ENCODE results near the gene SLC6A9.

Gene SLC6A9

DNA sequence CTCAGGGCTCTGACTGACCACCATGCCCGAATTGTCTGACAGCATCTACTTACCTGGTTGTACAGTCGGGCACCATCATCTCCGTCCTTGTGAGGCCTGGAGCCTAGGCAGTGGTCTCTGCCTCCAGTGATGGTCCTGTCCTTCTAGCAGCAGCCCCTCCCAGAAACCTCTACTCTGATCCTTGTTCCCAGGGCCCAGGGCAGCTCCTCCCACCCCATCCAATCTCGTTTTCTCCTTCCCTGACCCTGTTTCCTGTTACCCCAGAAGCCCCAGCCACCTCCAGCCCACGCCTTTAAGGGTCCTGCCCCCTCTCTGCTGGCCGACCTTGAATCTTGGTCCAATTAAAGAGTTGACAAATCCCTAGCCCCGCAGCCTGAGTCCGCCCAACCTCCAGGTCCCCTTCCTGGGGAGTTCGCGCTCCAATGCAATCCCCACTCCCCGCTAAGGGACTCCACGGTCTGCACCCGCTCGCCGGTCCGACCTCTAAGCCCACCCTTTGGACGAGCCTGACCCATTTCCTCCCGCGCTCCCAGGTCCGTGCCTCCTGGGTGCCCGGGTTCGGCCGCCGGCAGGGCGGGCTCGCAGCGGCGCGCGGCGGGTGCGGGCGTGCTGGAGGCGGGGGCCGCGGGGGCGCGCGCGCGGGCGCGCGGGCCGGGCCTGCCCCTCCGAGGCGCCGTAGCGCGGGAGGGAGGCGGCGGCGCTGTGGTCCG is 52.6 kb downstream of the SLC6A9 start, which contains the start of gene B4GALT2:
Gene B4GALT2 (plus strand): TSS at position 660 of the 710 bp plus-strand sequence. CDS start 1,951 bp downstream, outside the sequence.
- peaks cover 17% of the 10 kb centered on the region for H3K36me3 Mint-ChIP-seq
- peaks cover 2% of the 10 kb centered on the region for H3K27me3 Mint-ChIP-seq
- peaks cover 41% of the 10 kb centered on the region for H3K4me1 Mint-ChIP-seq

DNA sequence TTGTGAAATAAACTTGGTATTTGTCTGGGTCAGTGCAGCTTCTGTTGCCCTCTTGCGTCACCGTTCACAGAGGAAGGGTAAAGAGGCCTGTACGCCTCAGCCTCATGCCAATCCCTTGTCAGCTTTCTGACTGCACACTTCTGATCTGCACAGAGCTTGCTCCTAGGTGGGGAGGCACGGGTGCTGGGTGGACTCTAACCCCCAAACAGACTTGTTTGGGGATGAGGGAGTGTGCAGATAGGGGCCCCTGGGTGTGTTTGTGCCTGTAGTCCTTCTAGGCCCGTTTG is 53.1 kb downstream of the SLC6A9 start:
- H3K4me1 Mint-ChIP-seq, result peaks cover 46% of the 10 kb centered on the region
- H3K4me3 Mint-ChIP-seq, result peak overlapping the region; percentile 48
- peaks cover 2% of the 10 kb centered on the region for H3K27me3 Mint-ChIP-seq
- peaks cover 21% of the 10 kb centered on the region for H3K36me3 Mint-ChIP-seq
- no peaks in the 10 kb centered on the region for H3K9me3 Mint-ChIP-seq
- no peak overlapping the region for H3K27ac Mint-ChIP-seq

More for the DNA sequence above, 52.6 kb downstream of the SLC6A9 start, which contains the start of gene B4GALT2:
- Mint-ChIP-seq H3K27ac (peak within 1 kb of the TSS; percentile 81), H3K9me3 (no peaks in the 10 kb centered on the region), H3K4me3 (peak within 1 kb of the TSS; percentile 88)

DNA sequence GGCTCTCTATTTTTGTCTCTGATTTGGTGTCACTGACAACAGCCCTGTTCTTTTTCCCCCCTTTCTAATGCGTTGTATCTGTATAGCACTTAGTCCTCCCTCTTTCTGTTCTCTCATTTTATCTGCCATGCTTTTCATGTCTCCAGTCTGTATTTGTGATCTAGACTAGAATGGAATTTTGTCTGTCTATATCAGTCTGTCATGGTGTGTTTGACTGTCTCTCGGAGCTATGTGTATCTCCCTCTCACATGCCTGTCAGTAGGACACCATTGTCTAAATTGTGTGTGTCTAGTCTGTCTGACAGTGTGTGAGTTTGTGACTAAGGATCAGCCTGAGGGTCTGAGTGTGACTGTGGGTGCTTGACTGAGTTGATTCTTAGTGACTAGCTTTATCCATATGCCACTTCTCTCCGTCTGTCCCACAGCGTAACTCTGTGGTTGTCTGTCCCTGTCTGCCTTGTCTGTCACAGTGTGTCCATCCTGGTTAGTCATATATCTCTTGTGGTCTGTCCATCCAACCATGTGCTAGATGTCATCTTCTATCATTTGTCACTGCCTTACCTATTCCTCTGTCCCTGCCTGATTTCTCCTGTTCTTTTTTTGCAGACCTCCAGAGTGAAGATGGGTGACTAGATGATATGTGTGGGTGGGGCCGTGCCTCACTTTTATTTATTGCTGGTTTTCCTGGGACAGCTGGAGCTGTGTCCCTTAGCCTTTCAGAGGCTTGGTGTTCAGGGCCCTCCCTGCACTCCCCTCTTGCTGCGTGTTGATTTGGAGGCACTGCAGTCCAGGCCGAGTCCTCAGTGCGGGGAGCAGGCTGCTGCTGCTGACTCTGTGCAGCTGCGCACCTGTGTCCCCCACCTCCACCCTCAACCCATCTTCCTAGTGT is 53.6 kb downstream of the SLC6A9 start:
- Mint-ChIP-seq H3K9me3 (no peaks in the 10 kb centered on the region), H3K4me3 (peak overlapping the region; percentile 48), H3K36me3 (peaks cover 23% of the 10 kb centered on the region), H3K4me1 (peaks cover 50% of the 10 kb centered on the region), H3K27ac (no peak overlapping the region), H3K27me3 (peaks cover 2% of the 10 kb centered on the region)

DNA sequence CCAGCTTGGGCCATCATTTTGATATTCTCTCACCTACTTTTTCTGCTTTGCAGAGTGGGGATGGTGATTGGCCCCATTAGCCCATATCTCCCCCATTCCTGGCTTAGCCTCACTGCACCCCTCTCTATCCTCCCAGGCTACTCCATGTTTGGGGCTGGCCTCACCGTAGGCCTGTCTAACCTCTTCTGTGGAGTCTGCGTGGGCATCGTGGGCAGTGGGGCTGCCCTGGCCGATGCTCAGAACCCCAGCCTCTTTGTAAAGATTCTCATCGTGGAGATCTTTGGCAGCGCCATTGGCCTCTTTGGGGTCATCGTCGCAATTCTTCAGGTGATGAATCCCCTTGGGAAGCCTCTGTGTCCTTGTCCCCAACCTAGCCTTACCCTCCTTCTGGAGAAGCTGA is 54.4 kb downstream of the SLC6A9 start:
- H3K27ac Mint-ChIP-seq, result no peak overlapping the region
- H3K36me3 Mint-ChIP-seq, result peaks cover 23% of the 10 kb centered on the region
- H3K4me3 Mint-ChIP-seq, result peak overlapping the region; percentile 48
- H3K27me3 Mint-ChIP-seq, result peaks cover 2% of the 10 kb centered on the region
- H3K9me3 Mint-ChIP-seq, result no peaks in the 10 kb centered on the region
- peaks cover 50% of the 10 kb centered on the region for H3K4me1 Mint-ChIP-seq

DNA sequence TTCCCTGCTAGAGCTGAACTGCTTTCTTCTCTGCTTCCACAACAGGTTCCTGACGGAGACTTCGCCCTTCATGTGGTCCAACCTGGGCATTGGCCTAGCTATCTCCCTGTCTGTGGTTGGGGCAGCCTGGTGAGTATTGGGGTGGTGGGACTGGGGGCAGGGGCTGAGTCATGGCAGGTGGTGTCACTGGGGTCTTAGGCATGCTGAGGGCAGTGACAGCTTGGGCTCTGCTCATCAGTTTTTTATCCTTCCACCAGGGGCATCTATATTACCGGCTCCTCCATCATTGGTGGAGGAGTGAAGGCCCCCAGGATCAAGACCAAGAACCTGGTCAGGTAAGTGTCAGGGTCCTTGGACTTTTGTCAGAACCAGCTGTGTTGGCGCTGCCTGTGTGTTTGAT is 55.2 kb downstream of the SLC6A9 start:
- H3K27ac Mint-ChIP-seq, result peak overlapping the region; percentile 61
- peaks cover 23% of the 10 kb centered on the region for H3K36me3 Mint-ChIP-seq
- H3K4me1 Mint-ChIP-seq, result peaks cover 53% of the 10 kb centered on the region
- no peaks in the 10 kb centered on the region for H3K9me3 Mint-ChIP-seq
- peaks cover 2% of the 10 kb centered on the region for H3K27me3 Mint-ChIP-seq
- peak overlapping the region; percentile 92 for H3K4me3 Mint-ChIP-seq

DNA sequence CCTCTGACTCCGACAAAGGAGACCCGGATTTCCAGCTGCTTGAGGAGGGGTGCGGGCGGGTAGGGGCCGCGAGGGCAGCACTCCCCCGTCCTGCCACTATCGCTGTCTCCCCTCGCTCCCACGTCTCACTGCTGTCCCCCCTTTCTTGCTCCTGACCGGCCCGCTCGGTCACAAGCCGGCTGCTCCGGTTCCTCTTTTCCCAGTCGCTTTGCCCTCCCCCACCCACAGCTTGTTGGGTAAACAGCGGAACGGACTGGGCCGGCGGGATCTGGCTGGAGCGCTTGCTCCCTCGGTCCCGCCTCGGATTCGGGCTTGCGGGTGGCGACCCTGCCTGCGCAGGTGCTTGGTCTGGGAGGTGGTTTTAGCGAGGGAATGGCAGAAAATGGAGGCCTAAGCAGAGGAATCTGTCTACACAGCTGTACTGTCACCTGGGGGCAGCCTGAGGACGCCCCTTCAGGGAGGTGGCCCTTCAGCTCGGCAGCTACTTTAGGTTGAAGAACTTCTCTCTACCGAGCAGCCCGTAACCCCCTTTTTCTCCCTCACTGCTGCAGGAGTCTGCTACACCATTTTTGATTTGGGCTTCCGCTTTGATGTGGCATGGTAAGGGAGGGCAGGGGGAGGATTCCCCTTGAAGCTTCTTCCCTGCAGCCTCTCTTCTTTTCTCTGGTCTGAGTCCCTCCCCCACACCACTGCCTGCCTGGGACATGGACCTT is 55.9 kb downstream of the SLC6A9 start:
- Mint-ChIP-seq H3K27ac (peak overlapping the region; percentile 61), H3K4me3 (peak overlapping the region; percentile 92), H3K27me3 (peaks cover 2% of the 10 kb centered on the region), H3K4me1 (peaks cover 56% of the 10 kb centered on the region), H3K9me3 (no peaks in the 10 kb centered on the region), H3K36me3 (peaks cover 26% of the 10 kb centered on the region)

DNA sequence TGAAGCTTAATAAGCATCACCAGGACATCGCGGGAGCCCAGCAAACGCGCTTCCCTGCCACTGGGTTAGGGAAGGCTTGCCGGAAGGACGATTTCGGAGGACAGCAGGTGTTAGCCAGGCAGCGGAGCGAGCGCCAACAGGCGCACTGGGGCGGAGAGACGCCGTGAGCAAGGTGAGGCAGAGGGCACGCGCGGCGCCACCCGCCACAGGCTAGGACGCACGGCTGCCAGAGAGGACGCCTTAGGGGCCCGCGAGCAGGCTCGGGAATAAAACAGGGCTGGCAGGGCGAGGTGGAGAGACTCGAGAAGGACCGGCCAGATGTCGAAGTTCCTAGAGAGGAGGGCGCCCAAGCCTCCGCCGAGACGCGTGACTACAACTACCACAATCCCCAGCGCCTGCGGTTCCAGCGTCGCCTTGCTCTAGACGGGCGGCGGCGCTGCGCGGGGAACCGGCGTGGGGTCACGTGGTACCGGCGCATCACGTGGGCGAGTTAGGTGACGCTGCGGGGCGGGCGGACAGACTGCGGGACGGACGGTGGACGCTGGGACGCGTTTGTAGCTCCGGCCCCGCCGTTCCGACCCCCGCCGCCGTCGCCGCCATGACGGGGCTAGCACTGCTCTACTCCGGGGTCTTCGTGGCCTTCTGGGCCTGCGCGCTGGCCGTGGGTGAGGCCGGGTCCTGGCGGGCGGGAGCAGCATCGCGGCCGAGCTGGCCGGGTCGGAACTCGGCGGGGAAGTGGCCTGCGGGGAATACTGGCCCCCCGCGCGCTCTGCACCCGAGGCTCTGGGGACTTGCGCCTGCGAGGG is 56.6 kb downstream of the SLC6A9 start, which contains the start of gene ATP6V0B:
Gene ATP6V0B (plus strand): TSS at position 518 of the 806 bp plus-strand sequence. CDS start 81 bp downstream, at position 599.
- Mint-ChIP-seq H3K27ac (peak within 1 kb of the TSS; percentile 91), H3K9me3 (no peaks in the 10 kb centered on the region), H3K4me1 (peaks cover 59% of the 10 kb centered on the region), H3K27me3 (no peaks in the 10 kb centered on the region), H3K36me3 (peaks cover 26% of the 10 kb centered on the region), H3K4me3 (peak within 1 kb of the TSS; percentile 92)

DNA sequence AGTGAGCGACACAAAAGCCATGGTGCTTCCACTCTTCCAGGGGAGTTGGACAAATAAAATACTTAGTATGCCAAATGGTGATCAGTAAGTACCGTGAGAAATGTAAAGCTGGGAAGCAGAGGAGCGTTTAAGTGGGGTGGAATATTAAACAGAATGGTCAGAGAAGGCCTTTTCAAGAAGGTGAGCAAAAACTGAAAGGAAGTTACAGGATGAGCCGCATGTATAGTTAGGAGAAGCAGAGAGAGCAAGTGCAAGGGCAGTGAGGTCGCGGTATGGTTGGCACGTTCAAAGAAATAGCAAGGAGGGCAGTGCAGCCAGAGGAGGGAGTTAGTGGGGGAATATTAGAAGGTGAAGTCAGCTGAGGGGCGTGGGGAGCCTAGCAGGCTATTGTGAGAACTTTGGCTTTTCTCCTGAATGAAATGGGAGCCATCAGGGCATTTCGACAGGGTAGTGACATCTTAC is 57.2 kb downstream of the SLC6A9 start:
- Mint-ChIP-seq H3K4me3 (peak overlapping the region; percentile 92), H3K9me3 (no peaks in the 10 kb centered on the region), H3K36me3 (peaks cover 26% of the 10 kb centered on the region), H3K27me3 (no peaks in the 10 kb centered on the region), H3K27ac (peak overlapping the region; percentile 91), H3K4me1 (peaks cover 63% of the 10 kb centered on the region)

DNA sequence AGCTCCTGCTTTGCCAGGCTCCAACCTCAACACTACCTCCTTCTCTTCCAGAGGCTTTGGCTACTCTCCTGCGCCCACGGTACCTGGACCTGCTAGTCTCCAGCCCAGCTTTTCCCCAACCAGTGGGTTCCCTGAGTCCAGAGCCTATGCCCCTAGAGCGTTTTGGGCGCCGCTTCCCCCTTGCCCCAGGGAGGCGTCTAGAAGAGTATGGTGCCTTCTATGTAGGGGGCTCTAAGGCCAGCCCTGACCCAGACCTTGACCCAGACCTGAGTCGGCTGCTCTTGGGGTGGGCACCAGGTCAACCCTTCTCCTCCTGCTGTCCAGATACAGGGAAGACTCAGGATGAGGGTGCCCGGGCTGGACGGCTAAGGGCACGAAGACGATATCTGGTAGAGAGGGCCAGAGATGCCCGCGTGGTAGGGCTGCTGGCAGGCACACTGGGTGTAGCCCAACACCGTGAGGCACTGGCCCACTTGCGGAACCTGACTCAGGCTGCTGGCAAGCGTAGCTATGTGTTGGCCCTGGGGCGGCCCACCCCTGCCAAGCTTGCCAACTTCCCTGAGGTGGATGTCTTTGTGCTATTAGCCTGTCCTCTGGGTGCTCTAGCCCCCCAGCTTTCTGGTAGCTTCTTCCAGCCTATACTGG is 59.8 kb downstream of the SLC6A9 start:
- no peaks in the 10 kb centered on the region for H3K9me3 Mint-ChIP-seq
- H3K4me3 Mint-ChIP-seq, result peak overlapping the region; percentile 97
- peaks cover 9% of the 10 kb centered on the region for H3K36me3 Mint-ChIP-seq
- peaks cover 40% of the 10 kb centered on the region for H3K4me1 Mint-ChIP-seq
- no peak overlapping the region for H3K27ac Mint-ChIP-seq
- no peaks in the 10 kb centered on the region for H3K27me3 Mint-ChIP-seq

DNA sequence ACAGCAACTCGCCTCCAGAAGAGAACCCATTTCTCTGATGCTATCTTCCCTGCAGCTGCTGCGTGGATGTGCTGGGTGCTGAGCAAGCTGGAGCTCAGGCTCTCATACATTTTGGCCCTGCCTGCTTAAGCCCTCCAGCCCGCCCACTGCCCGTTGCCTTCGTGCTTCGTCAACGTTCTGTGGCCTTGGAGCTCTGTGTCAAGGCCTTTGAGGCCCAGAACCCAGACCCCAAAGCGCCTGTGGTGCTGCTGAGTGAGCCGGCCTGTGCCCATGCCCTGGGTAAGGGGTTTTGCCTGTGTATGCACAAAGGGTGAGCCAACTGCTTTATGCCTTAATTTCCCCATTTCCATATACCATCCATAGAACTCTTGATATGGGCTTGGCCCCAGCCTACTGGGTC is 60.4 kb downstream of the SLC6A9 start:
- H3K4me3 Mint-ChIP-seq, result peak overlapping the region; percentile 97
- peaks cover 35% of the 10 kb centered on the region for H3K4me1 Mint-ChIP-seq
- peak overlapping the region; percentile 96 for H3K27ac Mint-ChIP-seq

DNA sequence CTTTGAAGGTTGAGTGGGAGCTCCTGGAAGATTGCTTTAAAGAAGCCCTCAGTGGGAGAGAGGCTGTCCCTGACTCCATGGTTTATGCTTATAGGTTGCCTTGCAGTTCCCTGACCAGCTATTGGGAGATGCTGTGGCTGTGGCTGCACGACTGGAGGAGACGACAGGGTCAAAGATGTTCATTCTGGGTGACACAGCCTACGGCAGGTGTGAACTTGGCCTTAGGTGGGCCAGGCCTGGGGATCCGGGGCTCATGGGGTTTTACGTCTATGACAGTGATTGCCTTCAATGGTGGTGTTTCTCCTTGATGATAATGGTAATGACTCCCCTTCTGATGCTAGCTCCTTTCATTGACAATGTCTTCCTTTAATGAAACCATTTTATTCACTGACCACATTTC is 60.8 kb downstream of the SLC6A9 start:
- Mint-ChIP-seq H3K27me3 (no peaks in the 10 kb centered on the region), H3K4me1 (peaks cover 32% of the 10 kb centered on the region), H3K4me3 (peak overlapping the region; percentile 97), H3K9me3 (no peaks in the 10 kb centered on the region), H3K27ac (peak overlapping the region; percentile 96), H3K36me3 (peaks cover 9% of the 10 kb centered on the region)

More for the DNA sequence above, 60.4 kb downstream of the SLC6A9 start:
- Mint-ChIP-seq H3K36me3 (peaks cover 9% of the 10 kb centered on the region), H3K9me3 (no peaks in the 10 kb centered on the region), H3K27me3 (no peaks in the 10 kb centered on the region)

DNA sequence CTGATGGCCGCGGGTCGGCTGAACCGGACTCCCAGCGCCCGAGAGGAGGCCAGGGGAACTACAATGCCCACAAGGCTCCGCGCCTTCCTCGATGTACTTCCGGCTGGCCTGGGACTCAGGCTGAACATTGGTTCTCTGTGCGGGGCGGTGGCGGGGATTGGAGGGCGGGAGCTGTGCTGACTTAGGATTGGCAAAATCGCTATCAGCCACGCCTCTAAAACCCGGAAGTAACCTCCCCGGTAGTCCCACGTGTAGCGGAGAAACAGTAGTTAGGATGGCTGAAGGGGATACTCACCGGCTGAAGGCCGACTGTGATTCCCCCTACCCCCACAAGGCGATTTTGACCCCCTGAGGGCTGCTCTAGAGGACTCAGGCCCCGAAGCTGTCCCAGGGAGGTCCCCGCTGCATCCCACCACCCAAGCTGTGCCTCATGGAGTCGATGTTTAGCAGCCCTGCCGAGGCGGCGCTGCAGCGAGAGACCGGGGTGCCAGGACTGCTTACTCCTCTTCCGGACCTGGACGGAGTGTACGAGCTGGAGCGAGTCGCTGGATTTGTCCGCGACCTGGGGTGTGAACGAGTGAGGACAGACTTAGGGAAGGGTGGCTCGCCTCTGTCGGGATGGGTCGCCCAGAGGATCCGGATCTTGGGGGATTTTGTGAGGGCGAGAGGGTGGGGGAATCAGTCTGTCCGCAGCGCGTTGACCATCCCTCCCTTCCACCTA is 61.4 kb downstream of the SLC6A9 start, which contains the start of gene DPH2:
Gene DPH2 (plus strand): TSS at position 265 of the 721 bp plus-strand sequence. CDS start 166 bp downstream, at position 431.
- H3K4me3 Mint-ChIP-seq, result peak within 1 kb of the TSS; percentile 97
- peaks cover 9% of the 10 kb centered on the region for H3K36me3 Mint-ChIP-seq
- H3K4me1 Mint-ChIP-seq, result peaks cover 32% of the 10 kb centered on the region
- peak within 1 kb of the TSS; percentile 96 for H3K27ac Mint-ChIP-seq
- no peaks in the 10 kb centered on the region for H3K9me3 Mint-ChIP-seq
- H3K27me3 Mint-ChIP-seq, result no peaks in the 10 kb centered on the region

DNA sequence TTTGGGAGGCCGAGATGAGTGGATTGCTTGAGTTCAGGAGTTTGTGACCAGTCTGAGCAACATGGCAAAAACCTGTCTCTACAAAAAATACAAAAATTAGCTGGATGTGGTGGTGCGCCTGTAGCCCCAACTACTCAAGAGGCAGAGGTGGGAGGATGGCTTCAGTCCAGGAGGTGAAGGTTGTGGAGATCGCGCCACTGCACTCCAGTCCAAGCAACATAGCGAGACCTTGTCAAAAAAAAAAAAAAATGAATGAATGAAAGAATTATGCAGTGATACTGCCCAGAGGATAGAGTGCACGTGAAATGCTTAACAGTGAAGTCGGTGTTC is 61.9 kb downstream of the SLC6A9 start:
- peak overlapping the region; percentile 97 for H3K4me3 Mint-ChIP-seq
- peaks cover 9% of the 10 kb centered on the region for H3K36me3 Mint-ChIP-seq
- H3K27ac Mint-ChIP-seq, result peak overlapping the region; percentile 96
- H3K27me3 Mint-ChIP-seq, result no peaks in the 10 kb centered on the region
- H3K9me3 Mint-ChIP-seq, result no peaks in the 10 kb centered on the region
- peaks cover 32% of the 10 kb centered on the region for H3K4me1 Mint-ChIP-seq
